Stomach (tissue), 4 donors: ENCODE data around the gene ATXN3L.

ENCODE experiments used
- CTCF ChIP-seq, 7 experiments: fragments of 450-650 bp in 4 of 7; fragments of 200-600 bp in 3 of 7; sonication (generic) in 3 of 7; IDR thresholded peaks; one replicate each; pipeline ENCODE4 v1.5.1; 2016 to 2019; ENCODE audit warnings: antibody characterized with exemption in 7 of 7, control low read depth in 2 of 7, mild to moderate bottlenecking in 1 of 7
- EP300 ChIP-seq: sonication (generic); formaldehyde crosslinking; IDR thresholded peaks from one replicate; pipeline ENCODE4 v1.6.1; 2017; ENCODE audit warnings: antibody characterized with exemption
- POLR2A ChIP-seq, 4 donors: fragments of 450-650 bp; IDR thresholded peaks; one replicate each; pipeline ENCODE4 v1.6.1; 2016; ENCODE audit warnings: antibody characterized with exemption in 4 of 4, control low read depth in 2 of 4, mild to moderate bottlenecking in 1 of 4, moderate library complexity in 1 of 4
- POLR2AphosphoS5 ChIP-seq, 3 donors: sonication (generic); formaldehyde crosslinking; IDR thresholded peaks; one replicate each; pipeline ENCODE4 v1.6.1; 2016; ENCODE audit warnings: antibody characterized with exemption in 3 of 3

- TF ChIP-seq POLR2A (IDR thresholded peaks at IDR 0.05) (no peak), CTCF (IDR thresholded peaks at IDR 0.05) (no peak), POLR2AphosphoS5 (IDR thresholded peaks at IDR 0.05) (no peak), EP300 (no peak)
Measured at GRCh38 chrX:13285693-13286092, 34.2 kb downstream of the ATXN3L start.
